Neural progenitor cell (in vitro differentiated cells): ENCODE data around the gene LRRC32.

Experiments used
- CTCF ChIP-seq: fragments of 200-600 bp; sonication (generic); IDR thresholded peaks from 2 replicates; pipeline ENCODE4 v1.5.1; 2017; ENCODE audit warnings: antibody characterized with exemption, mild to moderate bottlenecking
- EZH2 ChIP-seq: fragments of 200-600 bp; sonication (generic); IDR thresholded peaks from 2 replicates; pipeline ENCODE4 v1.6.1; 2017; ENCODE audit warnings: antibody characterized with exemption, mild to moderate bottlenecking, moderate library complexity
- EZH2phosphoT487 ChIP-seq: fragments of 200-600 bp; sonication (generic); IDR thresholded peaks from 2 replicates; pipeline ENCODE4 v1.6.1; 2017; ENCODE audit warnings: antibody characterized with exemption

GRCh38 chr11:76649011-76649410 lies 21.5 kb downstream of the LRRC32 start:
- no peak for TF ChIP-seq CTCF
- no peak for TF ChIP-seq EZH2
- TF ChIP-seq EZH2phosphoT487, result no peak
